ENCODE data around the gene CYP3A4.
"Not testable (repeated sequence)": the region's sequence is repeated elsewhere in the genome, so short reads cannot be mapped to it uniquely, and the experiment has no call there.

The CYP3A4 gene

DNA sequence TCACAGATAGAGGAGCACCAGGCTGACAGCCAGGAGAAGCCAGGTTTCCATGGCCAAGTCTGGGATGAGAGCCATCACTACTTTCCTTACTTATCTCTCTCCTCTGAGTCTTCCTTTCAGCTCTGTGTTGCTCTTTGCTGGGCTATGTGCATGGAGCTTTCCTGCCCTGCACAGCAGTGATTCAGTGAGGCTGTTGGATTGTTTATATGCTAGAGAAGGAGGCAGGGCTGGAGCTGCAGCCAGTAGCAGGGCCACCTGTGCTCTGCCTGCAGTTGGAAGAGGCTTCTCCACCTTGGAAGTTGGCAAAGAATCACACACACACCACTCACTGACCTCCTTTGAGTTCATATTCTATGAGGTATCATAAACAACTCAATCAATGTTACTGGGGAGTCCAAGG, at the start of gene CYP3A4:
CYP3A4 (minus strand) TSS at position 178 of the 400 bp plus-strand sequence; CDS start at position 75, 103 bp downstream.
- DNase-seq: no peak

- DNase-seq: no peak
Measured at GRCh38 chr7:99833289-99833877, 49.4 kb upstream of the CYP3A4 start.

GRCh38 chr7:99831595-99831994, 47.6 kb upstream of the CYP3A4 start:
- no peak for DNase-seq

- DNase-seq: no peak
Measured at GRCh38 chr7:99829524-99830160, 45.7 kb upstream of the CYP3A4 start.

DNA sequence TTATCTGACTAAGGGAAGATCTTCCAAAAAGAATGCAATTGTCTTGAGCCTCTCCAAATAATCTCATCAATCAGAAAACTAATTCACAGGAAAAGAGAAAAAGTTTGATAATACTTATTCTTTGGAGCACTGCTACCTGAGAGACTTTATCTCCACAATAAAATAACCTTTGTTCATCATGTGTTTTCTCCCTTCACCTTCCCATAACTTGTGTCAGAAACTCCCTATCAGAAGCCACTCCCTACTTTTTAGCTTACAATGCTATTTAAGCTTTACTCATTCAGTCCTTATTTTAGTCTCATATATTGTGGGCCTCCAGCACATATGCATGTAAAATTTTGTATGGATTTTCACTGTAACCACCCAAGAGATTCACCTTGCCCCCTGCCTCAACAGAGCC, 44.8 kb upstream of the CYP3A4 start:
- no peak for DNase-seq

DNA sequence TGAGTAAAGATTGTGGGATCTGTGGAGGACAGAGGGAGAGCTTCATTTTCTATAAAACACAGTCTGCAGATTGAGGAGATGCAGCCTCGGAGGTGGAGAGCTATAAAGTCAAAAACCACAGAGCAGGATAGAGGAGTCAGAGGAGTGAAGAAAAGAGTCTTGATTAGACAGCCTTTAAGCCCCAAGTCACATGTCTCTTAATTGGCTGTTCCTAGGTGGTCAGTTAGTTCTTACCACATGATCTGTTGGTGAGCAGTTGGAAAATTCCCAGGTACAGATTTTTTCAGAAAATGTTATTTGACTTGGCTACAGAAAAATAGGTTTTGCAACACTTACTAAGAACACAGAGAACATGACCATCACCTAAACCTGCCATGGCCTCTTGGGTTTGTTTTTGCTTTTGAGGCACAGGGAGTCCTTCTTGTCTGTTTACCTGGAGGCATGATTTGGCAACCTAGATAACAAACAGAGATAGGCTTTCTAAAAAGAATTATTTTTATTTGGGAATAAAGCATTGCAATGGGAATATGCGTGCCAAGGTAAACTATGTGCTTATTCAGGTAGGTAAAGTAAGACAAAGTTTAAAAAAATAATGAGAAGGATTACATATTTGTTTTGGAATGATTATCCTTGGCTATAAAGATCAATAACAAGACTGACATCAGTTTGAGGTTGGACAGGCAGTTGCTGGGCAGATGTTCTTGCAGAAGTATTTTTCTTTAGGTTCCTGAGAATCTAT, 43.2 kb upstream of the CYP3A4 start:
- no peak for DNase-seq

- no peak for DNase-seq
Measured at GRCh38 chr7:99825873-99826272, 41.9 kb upstream of the CYP3A4 start.

- DNase-seq: no peak
Measured at GRCh38 chr7:99825452-99825851, 41.5 kb upstream of the CYP3A4 start.

DNA sequence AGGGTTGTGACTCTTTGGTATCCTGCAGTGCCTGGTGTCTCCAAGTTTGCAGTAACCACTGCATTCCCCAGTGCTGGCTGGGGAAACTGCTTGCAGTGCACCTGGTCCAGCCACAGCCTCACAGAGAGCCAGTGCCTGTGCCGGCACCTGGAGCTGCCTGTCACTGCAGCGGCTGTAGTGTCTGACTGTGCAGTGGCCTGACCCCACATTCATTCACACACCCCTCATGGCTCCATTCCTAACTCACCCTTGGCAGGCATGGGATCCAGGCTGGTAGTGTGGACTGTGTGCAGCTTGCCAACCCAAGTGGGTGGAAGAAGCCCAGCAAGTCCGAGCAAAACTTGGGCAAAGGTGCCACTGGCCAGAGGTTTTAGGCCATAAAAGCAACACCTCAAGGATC, 40.1 kb upstream of the CYP3A4 start:
- DNase-seq: no peak

DNA sequence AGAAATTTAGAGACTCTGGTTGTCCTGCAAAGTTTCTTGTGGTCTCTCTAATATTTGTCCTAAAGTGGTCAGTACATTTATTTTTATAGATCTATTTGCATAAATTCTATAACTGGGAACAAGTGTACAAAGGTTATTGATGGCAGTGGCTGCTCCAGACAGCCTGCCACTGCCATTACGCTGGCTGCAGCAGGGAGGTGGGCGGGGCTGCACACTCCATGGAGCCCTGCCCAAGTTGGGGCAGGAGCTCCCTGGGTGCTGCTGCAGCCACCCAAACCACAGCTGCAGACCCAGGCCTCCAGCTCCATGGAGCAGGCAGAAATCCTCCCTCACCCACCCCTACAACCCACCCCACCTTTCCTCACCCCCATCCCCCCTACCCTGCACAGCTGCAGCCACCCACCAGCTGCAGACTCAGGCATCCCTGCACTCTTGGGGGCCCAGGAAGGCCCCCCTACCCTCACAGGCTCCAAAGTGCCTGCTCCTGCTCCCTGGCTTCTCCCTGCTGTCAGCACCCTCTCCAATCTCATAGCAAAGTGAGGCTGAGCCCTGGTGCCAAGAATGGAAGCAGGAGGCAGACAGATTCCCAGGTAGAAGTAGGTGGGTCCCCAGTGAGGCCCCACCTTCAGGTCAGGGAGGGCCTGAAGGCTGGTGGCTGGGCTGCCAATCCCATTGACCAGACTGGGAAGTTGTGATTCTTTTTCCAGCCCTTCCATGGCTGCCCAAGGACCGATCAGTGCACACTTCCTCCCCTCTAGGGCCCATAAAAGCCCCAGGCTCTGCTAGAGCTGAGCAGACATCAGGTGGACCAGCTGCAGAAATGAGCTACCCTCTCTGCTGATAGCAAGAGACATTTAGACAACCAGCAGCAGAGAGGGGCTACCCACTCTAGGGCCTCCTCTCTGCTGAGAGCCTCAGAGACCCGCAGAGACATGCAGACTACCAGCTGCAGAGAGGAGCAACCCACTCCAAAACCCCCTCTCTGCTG, 39.0 kb upstream of the CYP3A4 start:
- no peak for DNase-seq

GRCh38 chr7:99820408-99821027, 36.5 kb upstream of the CYP3A4 start:
- no peak for DNase-seq

GRCh38 chr7:99808766-99809165, 24.8 kb upstream of the CYP3A4 start:
- DNase-seq: no peak

- DNase-seq: no peak
Measured at GRCh38 chr7:99806839-99807478, 23.0 kb upstream of the CYP3A4 start.

- DNase-seq: no peak
Measured at GRCh38 chr7:99805641-99806040, 21.7 kb upstream of the CYP3A4 start.

GRCh38 chr7:99803118-99803517, 19.1 kb upstream of the CYP3A4 start:
- DNase-seq: not testable (repeated sequence)

- DNase-seq: not testable (repeated sequence)
Measured at GRCh38 chr7:99801407-99801806, 17.4 kb upstream of the CYP3A4 start.

GRCh38 chr7:99798972-99799371, 15.0 kb upstream of the CYP3A4 start:
- no peak for DNase-seq

GRCh38 chr7:99795864-99796263, 11.9 kb upstream of the CYP3A4 start:
- not testable (repeated sequence) for DNase-seq

DNA sequence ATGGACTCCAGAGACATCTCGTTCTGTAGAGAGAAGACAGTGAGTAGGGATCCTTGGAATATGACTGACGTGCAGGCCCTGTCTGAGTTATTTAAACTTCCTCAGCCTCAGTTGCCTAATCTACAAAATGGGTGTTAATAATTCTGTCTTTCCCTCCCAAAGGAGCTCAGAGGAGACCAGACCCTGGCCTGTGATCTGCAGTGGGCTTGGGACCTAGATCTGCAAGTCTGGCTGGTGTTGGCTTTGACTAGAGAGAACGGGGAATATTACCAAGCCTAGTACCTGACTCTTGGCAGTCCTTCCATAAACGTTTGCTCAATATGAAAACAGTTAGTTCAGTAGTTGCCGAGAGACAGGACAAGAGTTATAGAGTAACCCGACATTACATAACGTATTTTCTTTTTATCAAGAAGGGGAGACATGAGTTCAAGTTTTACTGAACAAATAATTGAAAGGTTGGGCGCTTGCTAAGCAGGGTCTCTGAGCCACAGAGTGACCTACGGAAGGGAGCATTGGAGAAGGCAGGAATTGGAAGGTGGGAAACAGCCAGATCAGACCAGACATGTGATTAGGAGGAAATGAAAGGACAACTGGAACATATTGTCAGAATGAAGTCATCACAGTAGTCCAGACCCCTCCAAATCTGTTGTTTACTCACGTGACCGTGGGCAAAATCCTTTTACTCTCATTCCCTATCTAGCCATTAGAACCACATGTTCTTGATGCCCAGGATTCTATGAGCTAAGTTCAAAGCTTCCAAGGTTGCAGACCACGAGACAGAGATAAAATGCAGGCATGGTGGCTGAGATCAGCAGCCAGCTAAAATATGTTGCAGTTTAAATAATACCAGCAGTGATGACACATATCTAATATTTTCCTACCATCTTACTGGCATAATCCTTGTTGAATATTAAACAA, 10.9 kb upstream of the CYP3A4 start:
- DNase-seq: no peak

DNA sequence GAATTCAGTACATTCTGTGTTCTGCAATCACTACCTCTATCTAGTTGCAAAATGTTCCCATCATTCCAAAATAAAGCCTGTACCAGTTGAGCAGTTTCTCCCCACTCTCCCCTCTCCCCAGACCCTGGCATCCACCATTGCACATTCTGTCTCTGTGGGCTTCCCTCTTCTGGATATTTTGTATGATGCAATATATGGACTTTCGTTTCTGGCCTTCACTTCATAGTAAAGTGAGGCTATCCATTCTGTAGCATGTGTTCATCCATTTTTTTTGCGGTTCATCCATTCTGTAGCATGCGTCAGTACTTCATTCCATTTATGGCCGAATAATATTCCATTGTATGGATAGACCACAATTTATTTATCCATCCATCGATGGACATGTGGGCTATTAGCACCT, 9.5 kb upstream of the CYP3A4 start:
- DNase-seq: no peak

DNA sequence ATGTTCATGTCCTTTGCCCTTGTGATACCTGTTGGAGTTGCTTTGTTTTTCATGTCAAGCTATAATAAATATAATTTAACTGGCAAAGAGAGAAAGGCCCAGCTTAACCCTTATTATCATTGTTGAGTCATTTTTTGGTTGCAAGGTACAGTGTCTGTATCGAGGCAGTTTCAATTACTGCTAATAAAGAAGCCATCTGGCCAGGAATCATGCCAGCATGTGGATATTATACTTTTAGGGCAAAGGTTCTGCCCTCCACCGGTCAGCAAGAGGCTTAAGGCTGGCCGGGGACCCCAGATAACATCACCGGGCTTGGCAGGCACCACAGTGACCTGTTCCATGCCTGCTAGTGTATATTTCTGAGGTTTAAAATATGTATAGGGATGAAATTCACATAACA, 9.0 kb upstream of the CYP3A4 start:
- no peak for DNase-seq
